Measurements from ENCODE around the gene SULT1E1.

- no peak for TF ChIP-seq POLR2A (IDR thresholded peaks at IDR 0.05)
- TF ChIP-seq, protein P1, sequence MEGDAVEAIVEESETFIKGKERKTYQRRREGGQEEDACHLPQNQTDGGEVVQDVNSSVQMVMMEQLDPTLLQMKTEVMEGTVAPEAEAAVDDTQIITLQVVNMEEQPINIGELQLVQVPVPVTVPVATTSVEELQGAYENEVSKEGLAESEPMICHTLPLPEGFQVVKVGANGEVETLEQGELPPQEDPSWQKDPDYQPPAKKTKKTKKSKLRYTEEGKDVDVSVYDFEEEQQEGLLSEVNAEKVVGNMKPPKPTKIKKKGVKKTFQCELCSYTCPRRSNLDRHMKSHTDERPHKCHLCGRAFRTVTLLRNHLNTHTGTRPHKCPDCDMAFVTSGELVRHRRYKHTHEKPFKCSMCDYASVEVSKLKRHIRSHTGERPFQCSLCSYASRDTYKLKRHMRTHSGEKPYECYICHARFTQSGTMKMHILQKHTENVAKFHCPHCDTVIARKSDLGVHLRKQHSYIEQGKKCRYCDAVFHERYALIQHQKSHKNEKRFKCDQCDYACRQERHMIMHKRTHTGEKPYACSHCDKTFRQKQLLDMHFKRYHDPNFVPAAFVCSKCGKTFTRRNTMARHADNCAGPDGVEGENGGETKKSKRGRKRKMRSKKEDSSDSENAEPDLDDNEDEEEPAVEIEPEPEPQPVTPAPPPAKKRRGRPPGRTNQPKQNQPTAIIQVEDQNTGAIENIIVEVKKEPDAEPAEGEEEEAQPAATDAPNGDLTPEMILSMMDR (IDR thresholded peaks at IDR 0.05): no peak
Measured at GRCh38 chr4:69860521-69861298, 765 bp upstream of the SULT1E1 start.

Data from right lobe of liver (tissue), 4 donors.